SK-N-SH (cell line): ENCODE measurements around the gene BTAF1.

Experiments used
- CTCF ChIP-seq: fragments of 200-600 bp; sonication (generic); IDR thresholded peaks from 2 replicates; pipeline ENCODE4 v1.6.1; 2017; ENCODE audit warnings: antibody characterized with exemption, mild to moderate bottlenecking, moderate library complexity
- GABPA ChIP-seq: IDR thresholded peaks from 2 replicates; pipeline ENCODE4 v1.4.0; 2012; ENCODE audit warnings: low read depth, mild to moderate bottlenecking
- MAX ChIP-seq: IDR thresholded peaks from 2 replicates; pipeline ENCODE4 v1.4.0; 2012; ENCODE audit warnings: low read depth
- MXI1 ChIP-seq: IDR thresholded peaks from 2 replicates; pipeline ENCODE4 v1.6.1; 2012; ENCODE audit warnings: mild to moderate bottlenecking, low read depth, low read length, improper control_type of control experiment
- NFIC ChIP-seq: IDR thresholded peaks from 2 replicates; pipeline ENCODE4 v1.4.0; 2012; ENCODE audit warnings: borderline replicate concordance
- POLR2AphosphoS5 ChIP-seq: IDR thresholded peaks from 2 replicates; pipeline ENCODE4 v1.6.1; 2012; ENCODE audit warnings: low read depth, low read length
- RCOR1 ChIP-seq: fragments of 150-350 bp; IDR thresholded peaks from 2 replicates; pipeline ENCODE4 v1.6.1; 2017; ENCODE audit warnings: antibody characterized with exemption, low read length
- RFX5 ChIP-seq: IDR thresholded peaks from 2 replicates; pipeline ENCODE4 v1.6.1; 2012; ENCODE audit warnings: mild to moderate bottlenecking, improper control_type of control experiment, low read length
- RXRA ChIP-seq: IDR thresholded peaks from 2 replicates; pipeline ENCODE4 v1.4.0; 2012; ENCODE audit warnings: low read depth, mild to moderate bottlenecking, borderline replicate concordance
- SIN3A ChIP-seq: IDR thresholded peaks from 2 replicates; pipeline ENCODE4 v1.6.1; 2012; ENCODE audit warnings: low read depth, mild to moderate bottlenecking, low read length, moderate library complexity, borderline replicate concordance
- TAF1 ChIP-seq: IDR thresholded peaks from 2 replicates; pipeline ENCODE4 v1.6.1; 2012; ENCODE audit warnings: low read depth, mild to moderate bottlenecking, low read length, moderate library complexity, borderline replicate concordance
- TCF12 ChIP-seq: IDR thresholded peaks from 2 replicates; pipeline ENCODE4 v1.4.0; 2012
- YY1 ChIP-seq: IDR thresholded peaks from 2 replicates; pipeline ENCODE4 v1.4.0; 2012; ENCODE audit warnings: low read depth, mild to moderate bottlenecking
- TF ChIP-seq, protein P1 (sequence below): fragments of 150-350 bp; IDR thresholded peaks from 2 replicates; pipeline ENCODE4 v1.6.1; 2017; ENCODE audit warnings: antibody characterized with exemption, low read length, low read depth, borderline replicate concordance

DNA sequence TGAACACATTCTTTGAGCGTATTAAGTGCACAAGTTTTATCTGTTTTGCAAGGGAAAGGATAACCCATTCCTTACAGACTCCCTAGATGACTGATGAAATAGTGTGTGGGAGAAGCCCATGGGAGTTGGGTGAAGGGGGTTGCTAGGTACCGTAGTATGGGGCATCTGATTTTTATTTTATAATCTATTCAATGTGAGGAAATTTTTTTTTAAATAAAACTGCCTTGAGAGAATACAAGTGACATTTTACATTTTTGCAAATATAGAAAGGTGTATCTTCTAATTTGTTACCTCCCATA, 1.4 kb downstream of the BTAF1 start:
- no peak for TF ChIP-seq POLR2AphosphoS5
- TF ChIP-seq RFX5, result no peak
- no peak for TF ChIP-seq CTCF
- TF ChIP-seq MAX, result no peak
- TF ChIP-seq, protein P1, sequence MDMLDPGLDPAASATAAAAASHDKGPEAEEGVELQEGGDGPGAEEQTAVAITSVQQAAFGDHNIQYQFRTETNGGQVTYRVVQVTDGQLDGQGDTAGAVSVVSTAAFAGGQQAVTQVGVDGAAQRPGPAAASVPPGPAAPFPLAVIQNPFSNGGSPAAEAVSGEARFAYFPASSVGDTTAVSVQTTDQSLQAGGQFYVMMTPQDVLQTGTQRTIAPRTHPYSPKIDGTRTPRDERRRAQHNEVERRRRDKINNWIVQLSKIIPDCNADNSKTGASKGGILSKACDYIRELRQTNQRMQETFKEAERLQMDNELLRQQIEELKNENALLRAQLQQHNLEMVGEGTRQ, result no peak
- no peak for TF ChIP-seq GABPA
- TF ChIP-seq RXRA, result no peak
- no peak for TF ChIP-seq NFIC
- TF ChIP-seq TCF12, result no peak
- no peak for TF ChIP-seq TAF1
- no peak for TF ChIP-seq RCOR1
- TF ChIP-seq YY1, result no peak
- no peak for TF ChIP-seq MXI1
- TF ChIP-seq SIN3A, result no peak
